Measurements from ENCODE around the gene FAF2.

- TF ChIP-seq CTCF (IDR thresholded peaks at IDR 0.05) (no peak), POLR2A (IDR thresholded peaks at IDR 0.05) (no peak)
Observed at GRCh38 chr5:176409765-176410164, 38.4 kb upstream of the FAF2 start.
